ENCODE data around the gene CBX6. TPM values are rescaled to one million over a fixed set of nuclear protein-coding genes. Genes with fewer than 3 reads are reported as not detected.

CBX6 gene
- total RNA-seq, 1 experiment from 2014 or later = 98.4 TPM

DNA sequence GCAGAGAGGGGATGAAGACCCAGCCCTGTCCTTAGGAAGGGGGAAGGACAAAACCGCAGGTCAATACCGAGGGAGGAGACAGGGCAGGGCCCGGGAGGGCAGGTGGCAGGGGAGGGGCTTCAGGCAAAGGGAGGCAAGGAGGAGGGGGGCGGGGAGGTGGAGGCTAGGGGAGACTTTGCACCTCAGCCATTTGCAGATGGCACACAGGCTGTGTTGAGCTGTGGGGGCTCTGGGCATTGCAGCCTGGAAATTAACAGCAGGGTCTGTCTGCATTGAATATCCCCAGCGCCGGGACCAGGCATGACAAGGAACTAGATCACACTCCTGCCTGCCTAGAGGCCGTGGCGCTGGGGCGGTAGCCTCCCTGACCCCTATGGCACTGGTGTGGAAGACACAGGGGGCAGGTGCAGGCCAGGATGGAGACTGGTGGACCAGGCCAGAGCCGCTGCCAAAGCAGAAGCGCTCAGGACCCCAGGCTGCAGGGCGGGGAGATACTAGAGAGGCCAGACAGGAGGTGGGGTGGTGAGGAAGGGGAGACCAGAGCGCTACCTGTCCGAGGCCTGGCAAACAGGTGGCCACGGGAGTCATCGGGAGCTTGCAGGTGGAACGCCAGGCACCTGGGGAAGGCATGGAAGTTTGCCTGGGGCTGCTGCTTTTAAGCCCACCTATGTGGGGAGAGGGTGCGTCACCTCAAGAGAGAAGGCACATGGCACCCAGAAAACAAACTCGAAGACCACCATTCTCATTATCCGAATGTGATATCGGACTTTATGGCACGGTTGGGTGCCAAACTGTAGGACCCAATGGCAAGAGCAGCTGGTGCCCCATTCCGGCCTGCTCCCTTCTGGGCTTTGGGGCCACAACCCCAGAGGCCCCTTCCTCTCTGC lies 11.5 kb downstream of the CBX6 start:
- ATAC-seq (peak; percentile 19), DNase-seq (ENCODE audit: low read depth, low spot score) (no peak)
- H3K36me3 ChIP-seq (ENCODE audit: control insufficient read depth, insufficient read depth, low read length) = no peaks in the 10 kb centered on the region
- H3K27ac ChIP-seq (ENCODE audit: low read length) = no peak overlapping the region
- no TSS peak for BruUV-seq (replicated peaks)
- in situ Hi-C loops (cut with HindIII; ENCODE audit: low pct_unique_long_range_greater_than_20kb, low sequenced_read_pairs) = no loop called here
- intact Hi-C loops (cut with micrococcal nuclease; ENCODE audit: unreplicated experiment) = loop anchor here (5.0 to 10.0 kb wide), 2 partner anchors 93 to 144 kb away; no protein-coding TSS in a partner anchor
- H3K4me1 ChIP-seq (ENCODE audit: control insufficient read depth, insufficient read depth, low read length) = peaks cover 29% of the 10 kb centered on the region
- ChIA-PET POLR2A (no interaction called here), CTCF (interaction anchor here (2.2 kb wide), 1 partner anchor 91 kb away, joined by 9 read pairs; no protein-coding TSS in a partner anchor)
- H3K4me3 ChIP-seq (ENCODE audit: low read depth in 2 of 2, low read length in 2 of 2) = no peak overlapping the region
- H3K9me3 ChIP-seq (ENCODE audit: control insufficient read depth, insufficient read depth, low read depth, low read length) = no peaks in the 10 kb centered on the region
- no peaks in the 10 kb centered on the region for H3K27me3 ChIP-seq (ENCODE audit: control insufficient read depth, insufficient read depth, low read length)
- no peak for TF ChIP-seq CTCF (IDR thresholded peaks at IDR 0.05)
- TF ChIP-seq POLR2AphosphoS5 (IDR thresholded peaks at IDR 0.05; ENCODE audit: low read depth, low read length) = 0 out of 2 replicates have a peak, but pooled peaks have one; percentile 31

GRCh38 chr22:38859581-38860282 lies 12.3 kb downstream of the CBX6 start:
- intact Hi-C loops (cut with micrococcal nuclease; ENCODE audit: unreplicated experiment) = loop anchor here (5.0 to 10.0 kb wide), 2 partner anchors 92 to 145 kb away; no protein-coding TSS in a partner anchor
- no peak for DNase-seq (ENCODE audit: low read depth, low spot score)
- Histone ChIP-seq H3K4me3 (ENCODE audit: low read depth in 2 of 2, low read length in 2 of 2) (no peak overlapping the region), H3K9me3 (ENCODE audit: control insufficient read depth, insufficient read depth, low read depth, low read length) (no peaks in the 10 kb centered on the region), H3K27ac (ENCODE audit: low read length) (no peak overlapping the region), H3K4me1 (ENCODE audit: control insufficient read depth, insufficient read depth, low read length) (peaks cover 24% of the 10 kb centered on the region), H3K27me3 (ENCODE audit: control insufficient read depth, insufficient read depth, low read length) (no peaks in the 10 kb centered on the region), H3K36me3 (ENCODE audit: control insufficient read depth, insufficient read depth, low read length) (no peaks in the 10 kb centered on the region)
- CTCF ChIA-PET = no interaction called here
- POLR2A ChIA-PET = interaction anchor here (0.7 kb wide), 1 partner anchor 79 kb away, joined by 4 read pairs; no protein-coding TSS in a partner anchor
- TF ChIP-seq SIN3A (IDR thresholded peaks at IDR 0.05; ENCODE audit: borderline replicate concordance, insufficient read depth, low read depth, low read length) = no peak
- TF ChIP-seq CTCF (IDR thresholded peaks at IDR 0.05) = no peak
- no peak for TF ChIP-seq TCF7L2 (IDR thresholded peaks at IDR 0.05; ENCODE audit: low read depth, low read length)
- TF ChIP-seq, protein P1, sequence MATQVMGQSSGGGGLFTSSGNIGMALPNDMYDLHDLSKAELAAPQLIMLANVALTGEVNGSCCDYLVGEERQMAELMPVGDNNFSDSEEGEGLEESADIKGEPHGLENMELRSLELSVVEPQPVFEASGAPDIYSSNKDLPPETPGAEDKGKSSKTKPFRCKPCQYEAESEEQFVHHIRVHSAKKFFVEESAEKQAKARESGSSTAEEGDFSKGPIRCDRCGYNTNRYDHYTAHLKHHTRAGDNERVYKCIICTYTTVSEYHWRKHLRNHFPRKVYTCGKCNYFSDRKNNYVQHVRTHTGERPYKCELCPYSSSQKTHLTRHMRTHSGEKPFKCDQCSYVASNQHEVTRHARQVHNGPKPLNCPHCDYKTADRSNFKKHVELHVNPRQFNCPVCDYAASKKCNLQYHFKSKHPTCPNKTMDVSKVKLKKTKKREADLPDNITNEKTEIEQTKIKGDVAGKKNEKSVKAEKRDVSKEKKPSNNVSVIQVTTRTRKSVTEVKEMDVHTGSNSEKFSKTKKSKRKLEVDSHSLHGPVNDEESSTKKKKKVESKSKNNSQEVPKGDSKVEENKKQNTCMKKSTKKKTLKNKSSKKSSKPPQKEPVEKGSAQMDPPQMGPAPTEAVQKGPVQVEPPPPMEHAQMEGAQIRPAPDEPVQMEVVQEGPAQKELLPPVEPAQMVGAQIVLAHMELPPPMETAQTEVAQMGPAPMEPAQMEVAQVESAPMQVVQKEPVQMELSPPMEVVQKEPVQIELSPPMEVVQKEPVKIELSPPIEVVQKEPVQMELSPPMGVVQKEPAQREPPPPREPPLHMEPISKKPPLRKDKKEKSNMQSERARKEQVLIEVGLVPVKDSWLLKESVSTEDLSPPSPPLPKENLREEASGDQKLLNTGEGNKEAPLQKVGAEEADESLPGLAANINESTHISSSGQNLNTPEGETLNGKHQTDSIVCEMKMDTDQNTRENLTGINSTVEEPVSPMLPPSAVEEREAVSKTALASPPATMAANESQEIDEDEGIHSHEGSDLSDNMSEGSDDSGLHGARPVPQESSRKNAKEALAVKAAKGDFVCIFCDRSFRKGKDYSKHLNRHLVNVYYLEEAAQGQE (IDR thresholded peaks at IDR 0.05; ENCODE audit: insufficient read depth in 1 of 2, low read depth in 2 of 2, low read length in 1 of 2) = no peak
- TF ChIP-seq POLR2AphosphoS5 (IDR thresholded peaks at IDR 0.05; ENCODE audit: low read depth, low read length) = no peak
- ATAC-seq = no peak
- in situ Hi-C loops (cut with HindIII; ENCODE audit: low pct_unique_long_range_greater_than_20kb, low sequenced_read_pairs) = no loop called here
- BruUV-seq (replicated peaks) = no TSS peak
